PC-9 (cell line): Measurements from ENCODE around the gene PPP2R5C. TPM values are rescaled to one million over a fixed set of nuclear protein-coding genes. Genes with fewer than 3 reads are reported as not detected.

Experiments used
- BruUV-seq: library from RNA; stranded (reverse); fragments of 400-500 nt; replicated peaks from 2 replicates; lab custom pipeline; 2021; lab: Mats Ljungman, UMichigan
- CTCF ChIA-PET: fragments of 300-600 bp; sonication (Branson Sonifier 250); formaldehyde crosslinking; loops from one replicate; lab custom pipeline; 2022; ENCODE audit warnings: antibody characterized with exemption; lab: Charles Lee
- POLR2A ChIA-PET: fragments of 300-600 bp; sonication (Branson Sonifier 250); formaldehyde crosslinking; loops from one replicate; lab custom pipeline; 2022; ENCODE audit warnings: antibody characterized with exemption; ENCODE audit not compliant: unreplicated experiment; lab: Charles Lee
- DNase-seq, 2 experiments: peaks; one replicate each; pipeline versions ENCODE4 v3.0.0 to v3.0.0-alpha.2; 2015 to 2022; ENCODE audit warnings: mixed read lengths in 1 of 2
- H2AFZ ChIP-seq: fragments of 200-600 bp; sonication (generic); 2 replicates; pipeline ENCODE4 v1.8.1; 2017; ENCODE audit warnings: antibody characterized with exemption
- H3F3A ChIP-seq: fragments of 200-600 bp; sonication (generic); 2 replicates; pipeline ENCODE4 v1.8.1; 2017; ENCODE audit warnings: antibody characterized with exemption, mild to moderate bottlenecking, low read depth; ENCODE audit not compliant: insufficient read depth
- H3K27ac ChIP-seq: fragments of 200-600 bp; sonication (generic); 2 replicates; pipeline ENCODE4 v1.6.1; 2016; ENCODE audit warnings: mixed run types
- H3K27me3 ChIP-seq: fragments of 200-600 bp; sonication (generic); 2 replicates; pipeline ENCODE4 v1.6.1; 2016; ENCODE audit warnings: low read depth, mixed run types; ENCODE audit not compliant: insufficient read depth
- H3K36me3 ChIP-seq: fragments of 200-600 bp; sonication (generic); 2 replicates; pipeline ENCODE4 v1.6.1; 2016; ENCODE audit warnings: low read depth, mixed run types
- H3K4me1 ChIP-seq: fragments of 200-600 bp; sonication (generic); replicated peaks from 2 replicates; pipeline ENCODE4 v1.6.1; 2016; ENCODE audit warnings: mixed run types; ENCODE audit not compliant: insufficient read depth
- H3K4me2 ChIP-seq: fragments of 200-600 bp; sonication (generic); 2 replicates; pipeline ENCODE4 v1.6.1; 2017; ENCODE audit warnings: mixed run types
- H3K4me3 ChIP-seq: fragments of 200-600 bp; sonication (generic); 2 replicates; pipeline ENCODE4 v1.6.1; 2016; ENCODE audit warnings: mixed run types
- H3K79me2 ChIP-seq: fragments of 200-600 bp; sonication (generic); 2 replicates; pipeline ENCODE4 v1.6.1; 2017; ENCODE audit warnings: low read depth, mixed run types
- H3K9me2 ChIP-seq: fragments of 200-600 bp; sonication (generic); 2 replicates; pipeline ENCODE4 v1.8.1; 2017; ENCODE audit warnings: mild to moderate bottlenecking; ENCODE audit not compliant: insufficient read depth
- H3K9me3 ChIP-seq: fragments of 200-600 bp; sonication (generic); 2 replicates; pipeline ENCODE4 v1.8.1; 2016; ENCODE audit warnings: low read depth; ENCODE audit not compliant: insufficient read depth
- H4K20me1 ChIP-seq: fragments of 200-600 bp; sonication (generic); 2 replicates; pipeline ENCODE4 v1.8.1; 2017; ENCODE audit not compliant: insufficient read depth
- CTCF ChIP-seq: fragments of 200-600 bp; sonication (generic); conservative IDR thresholded peaks from 2 replicates; pipeline ENCODE4 v1.6.1; 2017; ENCODE audit warnings: mixed run types, antibody characterized with exemption, mild to moderate bottlenecking, moderate library complexity
- EZH2 ChIP-seq: fragments of 200-600 bp; sonication (generic); IDR thresholded peaks from 2 replicates; pipeline ENCODE4 v1.8.0; 2017; ENCODE audit warnings: antibody characterized with exemption, low read depth
- intact Hi-C: fragments of 100-400 bp; cut with micrococcal nuclease; formaldehyde crosslinking; loops from one replicate; pipeline ENCODE4 v1.10.0; 2022; ENCODE audit not compliant: unreplicated experiment
- total RNA-seq: library from RNA; stranded (reverse); gene quantifications from 2 replicates; pipeline ENCODE4 v1.2.3, GENCODE V29; 2021

The PPP2R5C gene
- total RNA-seq, 1 experiment from 2014 or later = 401 TPM

GRCh38 chr14:101862177-101862576 lies 100.7 kb downstream of the PPP2R5C start:
- BruUV-seq = no TSS peak
- H3K36me3 ChIP-seq = peaks cover 11% of the 10 kb centered on the region; the same call in 1 of the 2 replicates
- TF ChIP-seq CTCF (no peak), EZH2 (no peak)
- H3F3A ChIP-seq = peaks cover 3% of the 10 kb centered on the region; the same call in 1 of the 2 replicates
- ChIA-PET CTCF (no interaction called here), POLR2A (interaction anchor here (0.7 kb wide), 2 partner anchors 52 to 172 kb away, joined by 3 to 5 read pairs; no protein-coding TSS in a partner anchor)
- H3K27ac ChIP-seq = no peak overlapping the region
- H3K9me2 ChIP-seq = no peaks in the 10 kb centered on the region
- peaks cover 12% of the 10 kb centered on the region; the same call in 1 of the 2 replicates for H4K20me1 ChIP-seq
- no peak for DNase-seq
- no peak overlapping the region for H3K4me3 ChIP-seq
- no peaks in the 10 kb centered on the region for H3K27me3 ChIP-seq
- H3K4me2 ChIP-seq = no peak overlapping the region
- intact Hi-C loops = no loop called here
- H3K4me1 ChIP-seq = no peaks in the 10 kb centered on the region
- H3K9me3 ChIP-seq = no peaks in the 10 kb centered on the region
- H3K79me2 ChIP-seq = peaks cover 36% of the 10 kb centered on the region
- H2AFZ ChIP-seq = no peak overlapping the region

- no peak overlapping the region for H3K4me3 ChIP-seq
- H3K9me3 ChIP-seq = no peaks in the 10 kb centered on the region
- no TSS peak for BruUV-seq
- peaks cover 36% of the 10 kb centered on the region for H3K79me2 ChIP-seq
- no peak overlapping the region for H3K27ac ChIP-seq
- H3K4me1 ChIP-seq = no peaks in the 10 kb centered on the region
- CTCF ChIA-PET = no interaction called here
- POLR2A ChIA-PET = interaction anchor here (0.7 kb wide), 1 partner anchor 171 kb away, joined by 3 read pairs; no protein-coding TSS in a partner anchor
- intact Hi-C loops = no loop called here
- peaks cover 12% of the 10 kb centered on the region; the same call in 1 of the 2 replicates for H4K20me1 ChIP-seq
- H3K27me3 ChIP-seq = no peaks in the 10 kb centered on the region
- no peaks in the 10 kb centered on the region for H3K9me2 ChIP-seq
- peaks cover 5% of the 10 kb centered on the region; the same call in 1 of the 2 replicates for H3K36me3 ChIP-seq
- TF ChIP-seq EZH2 = no peak
- TF ChIP-seq CTCF = no peak
- no peak overlapping the region for H3K4me2 ChIP-seq
- no peak for DNase-seq
- peaks cover 6% of the 10 kb centered on the region; the same call in 1 of the 2 replicates for H3F3A ChIP-seq
- H2AFZ ChIP-seq = no peak overlapping the region
Measured at GRCh38 chr14:101862711-101863110, 101.2 kb downstream of the PPP2R5C start.

- BruUV-seq = no TSS peak
- H3K79me2 ChIP-seq = peaks cover 49% of the 10 kb centered on the region
- ChIA-PET POLR2A (no interaction called here), CTCF (no interaction called here)
- H3K27me3 ChIP-seq = no peaks in the 10 kb centered on the region
- peaks cover 6% of the 10 kb centered on the region for H3F3A ChIP-seq
- intact Hi-C loops = no loop called here
- no peaks in the 10 kb centered on the region for H3K9me2 ChIP-seq
- no peak overlapping the region for H3K4me2 ChIP-seq
- H3K36me3 ChIP-seq = 0 out of 2 replicates have a peak, but pooled peaks cover 5% of the 10 kb centered on the region
- no peak overlapping the region for H3K4me3 ChIP-seq
- no peak for DNase-seq
- no peaks in the 10 kb centered on the region for H3K4me1 ChIP-seq
- peaks cover 21% of the 10 kb centered on the region for H4K20me1 ChIP-seq
- H2AFZ ChIP-seq = no peak overlapping the region
- H3K9me3 ChIP-seq = no peaks in the 10 kb centered on the region
- no peak overlapping the region for H3K27ac ChIP-seq
- TF ChIP-seq EZH2 (no peak), CTCF (no peak)
Measured at GRCh38 chr14:101865288-101865687, 103.8 kb downstream of the PPP2R5C start.
